Heart left ventricle (tissue), 16 donors: ENCODE measurements around the gene IDNK. TPM values are rescaled to one million over a fixed set of nuclear protein-coding genes. Genes with fewer than 3 reads are reported as not detected.
A peak's percentile ranks its signal among the peaks of the same experiment; 100 is the strongest.
"Not testable (repeated sequence)": the region's sequence is repeated elsewhere in the genome, so short reads cannot be mapped to it uniquely, and the experiment has no call there.

Experiments
- ATAC-seq, 4 donors: fragments of 200-7000 bp; cut with Tn5 transposase; one replicate each; pipeline ENCODE4 v1.9.1; 2020 to 2022; ENCODE audit warnings: moderate library complexity in 4 of 4, mild to moderate bottlenecking in 3 of 4, moderate number of reproducible peaks in 1 of 4
- DNase-seq, 5 donors: peaks; one replicate each; pipeline ENCODE4 v3.0.0-alpha.2; 2020
- H3K27ac ChIP-seq, 12 donors: fragments of 200-600 bp; sonication (generic) in 4 of 12; one replicate each; pipeline versions ENCODE4 v1.5.0 to v1.8.0; 2016 to 2022; ENCODE audit warnings: mild to moderate bottlenecking in 2 of 12
- H3K27me3 ChIP-seq, 9 donors: fragments of 200-600 bp; sonication (generic) in 2 of 9; one replicate each; pipeline versions ENCODE4 v1.5.1 to v1.8.0; 2016 to 2022; ENCODE audit warnings: mild to moderate bottlenecking in 3 of 9
- H3K36me3 ChIP-seq, 9 donors: fragments of 200-600 bp; sonication (generic) in 2 of 9; one replicate each; pipeline versions ENCODE4 v1.5.0 to v1.8.0; 2018 to 2022; ENCODE audit warnings: mild to moderate bottlenecking in 2 of 9
- H3K4me1 ChIP-seq, 12 donors: fragments of 200-600 bp; sonication (generic) in 4 of 12; one replicate each; pipeline versions ENCODE4 v1.5.0 to v1.8.0; 2016 to 2022; ENCODE audit warnings: mild to moderate bottlenecking in 3 of 12
- H3K4me3 ChIP-seq, 12 donors: fragments of 200-600 bp; sonication (generic) in 4 of 12; one replicate each; pipeline versions ENCODE4 v1.5.0 to v1.8.0; 2017 to 2022; ENCODE audit warnings: mild to moderate bottlenecking in 9 of 12, moderate library complexity in 4 of 12
- H3K9me3 ChIP-seq, 12 donors: fragments of 200-600 bp; sonication (generic) in 4 of 12; one replicate each; pipeline versions ENCODE4 v1.5.0 to v1.8.0; 2016 to 2022; ENCODE audit warnings: mild to moderate bottlenecking in 1 of 12
- POLR2A ChIP-seq, 2 donors: fragments of 450-650 bp; IDR thresholded peaks; one replicate each; pipeline ENCODE4 v1.6.1; 2017; ENCODE audit warnings: antibody characterized with exemption in 2 of 2, mild to moderate bottlenecking in 2 of 2, moderate library complexity in 2 of 2
- WGBS, 4 donors: extraction: QIAGEN DNeasy Blood & Tissue Kit in 2 of 4; methylation state at CpG; one replicate each; pipeline versions ENCODE4 v1.1.5 to v1.1.7; 2013 to 2018; 5-methylcytosine and 5-hydroxymethylcytosine counted together
- intact Hi-C, 10 donors: fragments of 100-400 bp; cut with DNase I; formaldehyde crosslinking; loops; one replicate each; pipeline versions ENCODE4 v1.11.1 to v1.14.2; 2022
- polyA plus RNA-seq, 2 donors: library from polyadenylated mRNA; stranded (reverse); fragments of 200-250 nt; gene quantifications; one replicate each; pipeline ENCODE4 v1.2.3, GENCODE V29; 2013
- total RNA-seq, 9 donors: library from RNA; depleted of rRNA in 2 of 9; stranded (reverse); fragments of >200 nt in 2 of 9; fragmentation: NEBNext Ultra II Directional in 3 of 9; extraction: Animal tissue kit (Norgen Biotek cat#: 25700) in 3 of 9; gene quantifications; one replicate each; pipeline versions ENCODE4 v1.1.0 to v1.2.4, GENCODE V29; 2016 to 2023
- TF ChIP-seq, protein P1 (sequence below), 12 donors: fragments of 200-600 bp; sonication (generic) in 4 of 12; IDR thresholded peaks; one replicate each; pipeline versions ENCODE4 v1.5.0 to v1.8.0; 2018 to 2022; ENCODE audit warnings: antibody characterized with exemption in 12 of 12, mild to moderate bottlenecking in 5 of 12
- donor health status: ischemic (EF 13 %, LVEDD 7.1; RV severe dilation, severe dysfunction).
- donor health status: healthy with polysubstance abuse.
- donor health status: DM: no; HTN: yes; CAD: no.
- donor health status: DM: no; HTN: no; CAD: no.
- donor health status: ischemic (EF 25% LVEDD 6.9; RV normal size, moderate dysfunction).
- donor health status: ischemic (EF 25% LVEDD 5.7; RV mildly dilated, moderate dysfunction).
- donor health status: healthy.
- donor health status: DM: yes; HTN: yes; CAD: no.
- donor health status: ischemic (EF 35%, LVEDD 5.7; RV mildly dilated, moderate dysfunction).
- donor health status: nonischemic (EF 11% LVEDD 7.7; RV severe dilation, severe dysfunction).
- donor health status: DM: yes; HTN: yes; CAD: no.
- donor health status: PGD.
- donor health status: ischemic (EF 29% LVEDD 5.4; RV normal size, mild dysfunction).
- donor health status: nonischemic (EF 23%, LVEDD 6.1; RV moderate dilation, normal function).

IDNK gene
- total and polyA plus RNA-seq, 11 donors, result 0.69 to 6.9 (median 4.4) TPM

DNA sequence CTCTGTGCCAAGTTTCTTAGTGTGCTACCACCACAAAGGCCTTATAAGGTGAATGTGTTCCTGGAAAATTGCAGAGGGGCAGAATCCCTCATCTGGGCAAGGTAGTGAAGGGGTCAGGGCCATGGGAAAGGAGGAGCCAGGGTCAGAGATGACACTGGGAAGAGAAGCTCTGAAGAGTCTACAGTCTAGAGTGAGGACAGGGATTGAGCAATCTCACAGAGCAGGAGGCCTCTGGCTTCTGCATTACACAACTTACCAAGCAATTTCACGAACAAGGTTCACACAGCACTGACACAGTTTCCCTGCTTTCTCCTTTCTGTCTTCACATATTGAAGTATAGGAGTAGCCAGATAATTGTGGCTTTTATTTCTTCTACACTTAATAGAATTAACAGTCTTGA, 24.5 kb upstream of the IDNK start:
- Histone ChIP-seq H3K27me3 (no peaks in the 10 kb centered on the region), H3K27ac (no peak overlapping the region), H3K36me3 (no peaks in the 10 kb centered on the region), H3K4me3 (no peak overlapping the region), H3K4me1 (no peaks in the 10 kb centered on the region), H3K9me3 (no peaks in the 10 kb centered on the region)
- 70 to 82% (median 77%) methylated on average over 1 of the region's 1 CpG for WGBS, 4 donors
- TF ChIP-seq, protein P1, sequence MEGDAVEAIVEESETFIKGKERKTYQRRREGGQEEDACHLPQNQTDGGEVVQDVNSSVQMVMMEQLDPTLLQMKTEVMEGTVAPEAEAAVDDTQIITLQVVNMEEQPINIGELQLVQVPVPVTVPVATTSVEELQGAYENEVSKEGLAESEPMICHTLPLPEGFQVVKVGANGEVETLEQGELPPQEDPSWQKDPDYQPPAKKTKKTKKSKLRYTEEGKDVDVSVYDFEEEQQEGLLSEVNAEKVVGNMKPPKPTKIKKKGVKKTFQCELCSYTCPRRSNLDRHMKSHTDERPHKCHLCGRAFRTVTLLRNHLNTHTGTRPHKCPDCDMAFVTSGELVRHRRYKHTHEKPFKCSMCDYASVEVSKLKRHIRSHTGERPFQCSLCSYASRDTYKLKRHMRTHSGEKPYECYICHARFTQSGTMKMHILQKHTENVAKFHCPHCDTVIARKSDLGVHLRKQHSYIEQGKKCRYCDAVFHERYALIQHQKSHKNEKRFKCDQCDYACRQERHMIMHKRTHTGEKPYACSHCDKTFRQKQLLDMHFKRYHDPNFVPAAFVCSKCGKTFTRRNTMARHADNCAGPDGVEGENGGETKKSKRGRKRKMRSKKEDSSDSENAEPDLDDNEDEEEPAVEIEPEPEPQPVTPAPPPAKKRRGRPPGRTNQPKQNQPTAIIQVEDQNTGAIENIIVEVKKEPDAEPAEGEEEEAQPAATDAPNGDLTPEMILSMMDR (IDR thresholded peaks at IDR 0.05), result no peak
- no peak for TF ChIP-seq POLR2A (IDR thresholded peaks at IDR 0.05)
- intact Hi-C loops, result loop anchor here in 8 of 10 donors (5.0 to 10.0 kb wide), 5 partner anchors 266 to 401 kb away; no protein-coding TSS in a partner anchor
- no peak for DNase-seq
- ATAC-seq, result peak in 2 of 4 donors; percentile 43 to 77

DNA sequence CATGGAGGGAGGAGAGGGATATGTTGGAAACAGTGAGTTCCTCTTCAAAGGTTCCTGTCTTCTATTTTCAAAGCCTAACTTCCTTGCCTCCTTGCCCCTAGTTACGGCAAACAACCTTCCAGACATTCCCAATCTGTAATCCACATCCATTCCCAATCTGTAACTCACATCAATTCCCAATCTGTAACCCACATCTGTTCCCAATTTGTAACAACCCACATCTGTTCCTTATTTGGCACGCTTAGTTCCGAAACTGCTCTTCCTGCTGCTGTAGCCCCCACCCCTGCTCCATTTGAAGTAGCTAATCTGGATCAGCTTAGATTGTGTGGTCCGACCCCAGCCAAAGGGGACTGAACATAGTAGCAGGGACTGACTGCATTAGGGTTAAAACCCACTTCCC, 23.9 kb upstream of the IDNK start:
- intact Hi-C loops, result loop anchor here in 8 of 10 donors (5.0 to 10.0 kb wide), 5 partner anchors 267 to 402 kb away; no protein-coding TSS in a partner anchor
- Histone ChIP-seq H3K36me3 (no peaks in the 10 kb centered on the region), H3K27me3 (no peaks in the 10 kb centered on the region), H3K9me3 (no peaks in the 10 kb centered on the region), H3K4me3 (no peak overlapping the region), H3K4me1 (no peaks in the 10 kb centered on the region), H3K27ac (no peak overlapping the region)
- TF ChIP-seq, protein P1 (IDR thresholded peaks at IDR 0.05), result no peak
- no peak for TF ChIP-seq POLR2A (IDR thresholded peaks at IDR 0.05)
- WGBS, 4 donors, result 63 to 79% (median 70%) methylated on average over 4 of the region's 4 CpGs
- no peak for ATAC-seq
- DNase-seq, result no peak

DNA sequence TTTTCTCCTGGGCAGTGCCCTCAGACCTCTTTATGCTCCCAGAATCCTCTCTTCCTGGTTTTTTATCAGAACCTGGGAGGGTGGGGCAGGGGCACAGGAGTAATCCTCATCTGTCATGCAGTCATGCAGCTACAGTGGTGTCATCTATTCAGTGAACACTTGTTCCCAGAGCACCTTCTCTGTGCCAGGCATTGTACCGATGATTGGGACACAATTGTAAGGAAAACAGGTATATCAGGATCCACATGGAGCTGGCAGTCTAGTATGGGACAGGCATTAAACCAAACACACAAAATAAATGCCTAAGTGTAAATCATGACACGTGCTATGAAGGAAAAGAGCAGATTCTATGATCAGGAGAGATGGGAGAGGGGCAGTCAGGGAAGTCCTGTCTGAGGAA, 21.5 kb upstream of the IDNK start:
- no peak overlapping the region for H3K4me3 ChIP-seq
- H3K36me3 ChIP-seq, result no peaks in the 10 kb centered on the region
- H3K4me1 ChIP-seq, result no peaks in the 10 kb centered on the region
- H3K9me3 ChIP-seq, result no peaks in the 10 kb centered on the region
- ATAC-seq, result no peak
- TF ChIP-seq, protein P1 (IDR thresholded peaks at IDR 0.05), result no peak
- no peak for TF ChIP-seq POLR2A (IDR thresholded peaks at IDR 0.05)
- intact Hi-C loops, result no loop called here
- no peak overlapping the region for H3K27ac ChIP-seq
- WGBS, 4 donors, result 83 to 93% (median 87%) methylated on average over 2 of the region's 2 CpGs
- H3K27me3 ChIP-seq, result no peaks in the 10 kb centered on the region
- no peak for DNase-seq

DNA sequence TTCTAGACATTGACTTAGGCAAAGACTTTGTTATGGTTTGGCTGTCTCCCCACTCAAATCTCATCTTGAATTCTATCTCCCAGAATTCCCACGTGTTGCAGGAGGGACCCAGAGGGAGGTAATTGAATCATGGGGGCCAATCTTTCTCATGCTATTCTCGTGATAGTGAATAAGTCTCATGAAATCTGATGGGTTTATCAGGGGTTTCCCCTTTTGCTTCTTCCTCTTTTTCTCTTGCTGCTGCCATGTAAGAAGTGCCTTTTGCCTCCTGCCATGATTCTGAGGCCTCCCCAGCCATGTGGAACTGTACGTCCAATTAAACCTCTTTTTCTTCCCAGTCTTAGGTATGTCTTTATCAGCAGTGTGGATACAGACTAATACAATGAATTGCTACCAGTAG, 15.3 kb upstream of the IDNK start:
- H3K27ac ChIP-seq, H3K9me3 ChIP-seq, H3K4me1 ChIP-seq, H3K27me3 ChIP-seq, DNase-seq, intact Hi-C loops, H3K36me3 ChIP-seq, H3K4me3 ChIP-seq, ATAC-seq: not testable (repeated sequence)
- 73 to 78% (median 76%) methylated on average over 3 of the region's 3 CpGs for WGBS, 4 donors

DNA sequence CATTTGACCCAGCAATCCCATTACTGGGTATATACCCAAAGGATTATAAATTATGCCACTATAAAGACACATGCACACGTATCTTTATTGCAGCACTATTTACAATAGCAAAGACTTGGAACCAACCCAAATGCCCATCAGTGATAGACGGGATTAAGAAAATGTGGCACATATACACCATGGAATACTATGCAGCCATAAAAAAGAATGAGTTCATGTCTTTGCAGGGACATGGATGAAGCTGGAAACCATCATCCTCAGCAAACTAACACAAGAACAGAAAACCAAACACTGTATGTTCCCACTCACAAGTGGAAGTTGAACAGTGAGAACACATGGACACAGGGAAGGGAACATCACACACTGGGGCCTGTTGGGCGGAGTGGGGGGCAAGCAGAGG, 9.6 kb upstream of the IDNK start:
- H3K4me1 ChIP-seq, ATAC-seq, intact Hi-C loops, DNase-seq, H3K36me3 ChIP-seq, H3K27ac ChIP-seq, H3K27me3 ChIP-seq, H3K9me3 ChIP-seq, H3K4me3 ChIP-seq: not testable (repeated sequence)
- 93 to 96% (median 95%) methylated on average over 3 of the region's 3 CpGs for WGBS, 4 donors
